ENCODE results near the gene CHD1L.
A peak's percentile ranks its signal among the peaks of the same experiment; 100 is the strongest.

Gene CHD1L

GRCh38 chr1:147241934-147242448 lies 493 bp upstream of the CHD1L start:
- no peak for DNase-seq (ENCODE audit: low read depth)
- H3K4me3 ChIP-seq (ENCODE audit: low read depth, low read length), result peak overlapping the region; percentile 59
- TF ChIP-seq MAX (IDR thresholded peaks at IDR 0.05; ENCODE audit: low read depth, low read length) (no peak), POLR2A (IDR thresholded peaks at IDR 0.05; ENCODE audit: extremely low read depth, insufficient read length) (no peak), MYC (IDR thresholded peaks at IDR 0.05; ENCODE audit: low read depth, low read length) (no peak)
- TF ChIP-seq, protein P1, sequence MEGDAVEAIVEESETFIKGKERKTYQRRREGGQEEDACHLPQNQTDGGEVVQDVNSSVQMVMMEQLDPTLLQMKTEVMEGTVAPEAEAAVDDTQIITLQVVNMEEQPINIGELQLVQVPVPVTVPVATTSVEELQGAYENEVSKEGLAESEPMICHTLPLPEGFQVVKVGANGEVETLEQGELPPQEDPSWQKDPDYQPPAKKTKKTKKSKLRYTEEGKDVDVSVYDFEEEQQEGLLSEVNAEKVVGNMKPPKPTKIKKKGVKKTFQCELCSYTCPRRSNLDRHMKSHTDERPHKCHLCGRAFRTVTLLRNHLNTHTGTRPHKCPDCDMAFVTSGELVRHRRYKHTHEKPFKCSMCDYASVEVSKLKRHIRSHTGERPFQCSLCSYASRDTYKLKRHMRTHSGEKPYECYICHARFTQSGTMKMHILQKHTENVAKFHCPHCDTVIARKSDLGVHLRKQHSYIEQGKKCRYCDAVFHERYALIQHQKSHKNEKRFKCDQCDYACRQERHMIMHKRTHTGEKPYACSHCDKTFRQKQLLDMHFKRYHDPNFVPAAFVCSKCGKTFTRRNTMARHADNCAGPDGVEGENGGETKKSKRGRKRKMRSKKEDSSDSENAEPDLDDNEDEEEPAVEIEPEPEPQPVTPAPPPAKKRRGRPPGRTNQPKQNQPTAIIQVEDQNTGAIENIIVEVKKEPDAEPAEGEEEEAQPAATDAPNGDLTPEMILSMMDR (IDR thresholded peaks at IDR 0.05; ENCODE audit: low read depth, low read length), result no peak

DNA sequence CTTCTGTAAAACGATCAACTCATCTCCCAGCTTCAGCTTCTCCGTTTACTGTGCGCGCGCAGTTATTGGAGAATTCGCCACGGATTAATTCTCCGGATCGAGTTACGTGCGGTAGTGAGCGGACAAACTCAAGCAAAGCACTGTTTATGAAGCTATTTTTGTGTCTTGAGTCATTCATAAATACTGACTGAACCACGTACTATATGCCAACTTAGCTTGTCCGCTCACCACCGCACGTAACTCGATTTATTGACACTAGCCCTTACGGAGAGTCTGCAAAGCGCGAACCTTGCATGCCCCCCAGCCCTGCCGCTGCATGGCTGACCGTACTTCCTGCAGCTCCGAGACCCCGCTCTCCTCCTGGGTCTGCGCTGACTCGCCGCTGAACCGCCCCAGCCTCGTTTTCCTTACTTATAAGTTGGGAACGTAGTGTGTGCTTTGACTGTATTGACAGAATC lies 773 bp downstream of the CHD1L start:
- peak overlapping the region; percentile 82 for H3K4me3 ChIP-seq (ENCODE audit: low read depth, low read length)
- peak; percentile 62 for DNase-seq (ENCODE audit: low read depth)
- TF ChIP-seq POLR2A (IDR thresholded peaks at IDR 0.05; ENCODE audit: extremely low read depth, insufficient read length) (no peak), MAX (IDR thresholded peaks at IDR 0.05; ENCODE audit: low read depth, low read length) (peak; percentile 11; the same call in 1 of the 2 replicates), MYC (IDR thresholded peaks at IDR 0.05; ENCODE audit: low read depth, low read length) (0 out of 2 replicates have a peak, but pooled peaks have one; percentile 21)
- TF ChIP-seq, protein P1 (IDR thresholded peaks at IDR 0.05; ENCODE audit: low read depth, low read length), result no peak

DNA sequence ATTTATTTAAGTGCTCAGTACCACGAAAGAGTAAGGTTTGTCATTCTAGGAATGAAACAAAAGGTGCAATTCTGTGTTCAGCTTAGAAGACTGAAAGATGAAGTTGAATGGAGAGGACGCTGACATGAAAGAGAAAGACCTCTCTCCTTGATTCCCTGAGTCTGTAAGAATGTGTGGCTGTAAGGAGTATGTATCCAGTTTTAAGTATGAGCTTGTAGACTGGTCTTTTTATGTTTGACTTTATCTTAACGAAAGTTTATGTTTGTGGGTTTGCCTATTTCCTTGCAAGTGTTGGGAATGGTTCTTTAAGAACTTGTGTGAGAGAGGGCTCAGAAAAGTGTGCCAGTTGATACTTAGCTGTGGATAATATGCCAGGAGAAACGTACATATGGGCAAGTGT lies 1.4 kb downstream of the CHD1L start:
- peak; percentile 16 for DNase-seq (ENCODE audit: low read depth)
- peak overlapping the region; percentile 82 for H3K4me3 ChIP-seq (ENCODE audit: low read depth, low read length)
- no peak for TF ChIP-seq POLR2A (IDR thresholded peaks at IDR 0.05; ENCODE audit: extremely low read depth, insufficient read length)
- TF ChIP-seq, protein P1 (IDR thresholded peaks at IDR 0.05; ENCODE audit: low read depth, low read length), result no peak
- no peak for TF ChIP-seq MYC (IDR thresholded peaks at IDR 0.05; ENCODE audit: low read depth, low read length)

DNA sequence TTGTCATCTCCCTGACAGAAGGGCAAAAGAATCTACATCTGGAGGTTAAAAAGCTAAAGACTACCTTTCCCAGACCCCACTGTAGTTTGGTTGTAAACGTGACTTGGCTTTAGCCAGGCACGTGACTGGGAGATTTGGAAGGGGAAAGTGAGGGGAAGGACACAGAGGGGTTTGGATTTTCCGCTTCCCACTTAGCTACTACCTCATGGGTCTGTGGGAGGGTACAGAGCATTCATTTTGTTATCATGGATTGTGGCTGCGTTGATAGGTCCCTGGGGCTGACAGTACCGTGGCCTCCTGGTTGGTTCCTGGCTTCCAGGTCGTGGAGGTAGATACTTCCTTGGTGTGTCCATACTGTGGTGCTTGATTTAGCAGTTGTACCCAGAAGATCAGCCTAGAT lies 2.6 kb downstream of the CHD1L start:
- TF ChIP-seq MYC (IDR thresholded peaks at IDR 0.05; ENCODE audit: low read depth, low read length) (no peak), MAX (IDR thresholded peaks at IDR 0.05; ENCODE audit: low read depth, low read length) (no peak), POLR2A (IDR thresholded peaks at IDR 0.05; ENCODE audit: extremely low read depth, insufficient read length) (no peak)
- TF ChIP-seq, protein P1 (IDR thresholded peaks at IDR 0.05; ENCODE audit: low read depth, low read length), result no peak
- peak overlapping the region; percentile 82 for H3K4me3 ChIP-seq (ENCODE audit: low read depth, low read length)
- peak; percentile 14 for DNase-seq (ENCODE audit: low read depth)

GRCh38 chr1:147245586-147246021 lies 3.1 kb downstream of the CHD1L start:
- TF ChIP-seq POLR2A (IDR thresholded peaks at IDR 0.05; ENCODE audit: extremely low read depth, insufficient read length) (no peak), MAX (IDR thresholded peaks at IDR 0.05; ENCODE audit: low read depth, low read length) (no peak), MYC (IDR thresholded peaks at IDR 0.05; ENCODE audit: low read depth, low read length) (no peak)
- TF ChIP-seq, protein P1 (IDR thresholded peaks at IDR 0.05; ENCODE audit: low read depth, low read length), result no peak
- DNase-seq (ENCODE audit: low read depth), result peak; percentile 68
- H3K4me3 ChIP-seq (ENCODE audit: low read depth, low read length), result peak overlapping the region; percentile 82

All from NB4 (cell line).